ENCODE measurements around the gene MRPS21.

Gene MRPS21

DNA sequence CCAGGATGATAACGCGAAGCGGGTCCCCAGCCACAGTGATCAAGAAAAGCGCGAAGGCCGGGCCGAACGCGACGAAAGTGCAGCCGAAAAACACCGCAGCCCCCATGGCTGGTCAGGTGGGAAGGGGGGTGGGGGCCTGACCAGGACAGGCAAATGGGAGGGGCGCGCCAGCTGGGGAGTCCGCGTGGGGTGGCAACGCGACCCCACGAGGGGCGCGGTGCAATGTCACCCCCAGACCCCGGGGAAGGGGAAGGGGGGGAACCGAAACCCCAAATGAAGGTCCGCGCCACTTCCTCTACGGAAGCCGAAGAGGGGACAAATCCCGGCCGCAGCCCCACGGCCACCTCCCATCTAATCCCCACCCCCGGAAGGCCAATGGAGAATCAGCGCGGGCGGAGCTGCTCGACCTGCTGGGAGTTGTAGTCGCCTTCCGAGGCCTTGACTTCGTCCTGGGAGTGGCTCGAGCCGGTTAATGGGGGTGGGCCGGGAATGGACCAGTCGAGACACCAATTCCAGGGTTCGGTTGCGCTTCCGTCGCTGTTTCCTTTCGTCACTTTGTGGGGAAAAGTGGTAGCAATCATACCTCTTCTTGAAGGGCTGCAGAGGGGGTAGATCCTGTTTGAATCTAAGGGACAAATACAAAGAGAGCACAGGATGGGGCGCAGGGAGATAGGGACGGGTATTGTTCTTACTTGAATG is 24.8 kb upstream of the MRPS21 start, which contains the start of gene APH1A (continued):
- TF ChIP-seq, protein P1, sequence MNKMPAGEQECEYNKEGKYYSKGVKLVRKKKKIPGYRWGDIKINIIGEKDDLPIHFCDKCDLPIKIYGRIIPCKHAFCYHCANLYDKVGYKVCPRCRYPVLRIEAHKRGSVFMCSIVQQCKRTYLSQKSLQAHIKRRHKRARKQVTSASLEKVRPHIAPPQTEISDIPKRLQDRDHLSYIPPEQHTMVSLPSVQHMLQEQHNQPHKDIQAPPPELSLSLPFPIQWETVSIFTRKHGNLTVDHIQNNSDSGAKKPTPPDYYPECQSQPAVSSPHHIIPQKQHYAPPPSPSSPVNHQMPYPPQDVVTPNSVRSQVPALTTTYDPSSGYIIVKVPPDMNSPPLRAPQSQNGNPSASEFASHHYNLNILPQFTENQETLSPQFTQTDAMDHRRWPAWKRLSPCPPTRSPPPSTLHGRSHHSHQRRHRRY (tag by site-specific recombination; IDR thresholded peaks at IDR 0.05) = no peak
- no peak for TF ChIP-seq ZNF155 (tag by site-specific recombination; IDR thresholded peaks at IDR 0.05)
- TF ChIP-seq PRDM1 (tag by site-specific recombination; IDR thresholded peaks at IDR 0.05) = no peak
- TF ChIP-seq ZNF530 (tag by site-specific recombination; IDR thresholded peaks at IDR 0.05; ENCODE audit: low read depth) = no peak
- no peak for TF ChIP-seq ZNF596 (tag by site-specific recombination; IDR thresholded peaks at IDR 0.05)
- 0 out of 2 replicates have a peak, but pooled peaks have one; percentile 80 for TF ChIP-seq REPIN1 (tag by site-specific recombination; IDR thresholded peaks at IDR 0.05; ENCODE audit: low read depth)
- peak; percentile 52; the same call in 1 of the 2 replicates for TF ChIP-seq KLF1 (tag by site-specific recombination; IDR thresholded peaks at IDR 0.05)
- no peak for TF ChIP-seq ZNF112 (tag by site-specific recombination; IDR thresholded peaks at IDR 0.05)
- TF ChIP-seq ZNF544 (tag by site-specific recombination; IDR thresholded peaks at IDR 0.05) = no peak
- no peak for TF ChIP-seq ZNF791 (tag by site-specific recombination; IDR thresholded peaks at IDR 0.05)
- no peak for TF ChIP-seq RBAK (tag by site-specific recombination; IDR thresholded peaks at IDR 0.05)
- TF ChIP-seq, protein P2, sequence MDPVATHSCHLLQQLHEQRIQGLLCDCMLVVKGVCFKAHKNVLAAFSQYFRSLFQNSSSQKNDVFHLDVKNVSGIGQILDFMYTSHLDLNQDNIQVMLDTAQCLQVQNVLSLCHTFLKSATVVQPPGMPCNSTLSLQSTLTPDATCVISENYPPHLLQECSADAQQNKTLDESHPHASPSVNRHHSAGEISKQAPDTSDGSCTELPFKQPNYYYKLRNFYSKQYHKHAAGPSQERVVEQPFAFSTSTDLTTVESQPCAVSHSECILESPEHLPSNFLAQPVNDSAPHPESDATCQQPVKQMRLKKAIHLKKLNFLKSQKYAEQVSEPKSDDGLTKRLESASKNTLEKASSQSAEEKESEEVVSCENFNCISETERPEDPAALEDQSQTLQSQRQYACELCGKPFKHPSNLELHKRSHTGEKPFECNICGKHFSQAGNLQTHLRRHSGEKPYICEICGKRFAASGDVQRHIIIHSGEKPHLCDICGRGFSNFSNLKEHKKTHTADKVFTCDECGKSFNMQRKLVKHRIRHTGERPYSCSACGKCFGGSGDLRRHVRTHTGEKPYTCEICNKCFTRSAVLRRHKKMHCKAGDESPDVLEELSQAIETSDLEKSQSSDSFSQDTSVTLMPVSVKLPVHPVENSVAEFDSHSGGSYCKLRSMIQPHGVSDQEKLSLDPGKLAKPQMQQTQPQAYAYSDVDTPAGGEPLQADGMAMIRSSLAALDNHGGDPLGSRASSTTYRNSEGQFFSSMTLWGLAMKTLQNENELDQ (tag by site-specific recombination; IDR thresholded peaks at IDR 0.05; ENCODE audit: low read depth) = no peak
- TF ChIP-seq, protein P3, sequence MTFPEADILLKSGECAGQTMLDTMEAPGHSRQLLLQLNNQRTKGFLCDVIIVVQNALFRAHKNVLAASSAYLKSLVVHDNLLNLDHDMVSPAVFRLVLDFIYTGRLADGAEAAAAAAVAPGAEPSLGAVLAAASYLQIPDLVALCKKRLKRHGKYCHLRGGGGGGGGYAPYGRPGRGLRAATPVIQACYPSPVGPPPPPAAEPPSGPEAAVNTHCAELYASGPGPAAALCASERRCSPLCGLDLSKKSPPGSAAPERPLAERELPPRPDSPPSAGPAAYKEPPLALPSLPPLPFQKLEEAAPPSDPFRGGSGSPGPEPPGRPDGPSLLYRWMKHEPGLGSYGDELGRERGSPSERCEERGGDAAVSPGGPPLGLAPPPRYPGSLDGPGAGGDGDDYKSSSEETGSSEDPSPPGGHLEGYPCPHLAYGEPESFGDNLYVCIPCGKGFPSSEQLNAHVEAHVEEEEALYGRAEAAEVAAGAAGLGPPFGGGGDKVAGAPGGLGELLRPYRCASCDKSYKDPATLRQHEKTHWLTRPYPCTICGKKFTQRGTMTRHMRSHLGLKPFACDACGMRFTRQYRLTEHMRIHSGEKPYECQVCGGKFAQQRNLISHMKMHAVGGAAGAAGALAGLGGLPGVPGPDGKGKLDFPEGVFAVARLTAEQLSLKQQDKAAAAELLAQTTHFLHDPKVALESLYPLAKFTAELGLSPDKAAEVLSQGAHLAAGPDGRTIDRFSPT (tag by site-specific recombination; IDR thresholded peaks at IDR 0.05) = no peak
- TF ChIP-seq, protein P4, sequence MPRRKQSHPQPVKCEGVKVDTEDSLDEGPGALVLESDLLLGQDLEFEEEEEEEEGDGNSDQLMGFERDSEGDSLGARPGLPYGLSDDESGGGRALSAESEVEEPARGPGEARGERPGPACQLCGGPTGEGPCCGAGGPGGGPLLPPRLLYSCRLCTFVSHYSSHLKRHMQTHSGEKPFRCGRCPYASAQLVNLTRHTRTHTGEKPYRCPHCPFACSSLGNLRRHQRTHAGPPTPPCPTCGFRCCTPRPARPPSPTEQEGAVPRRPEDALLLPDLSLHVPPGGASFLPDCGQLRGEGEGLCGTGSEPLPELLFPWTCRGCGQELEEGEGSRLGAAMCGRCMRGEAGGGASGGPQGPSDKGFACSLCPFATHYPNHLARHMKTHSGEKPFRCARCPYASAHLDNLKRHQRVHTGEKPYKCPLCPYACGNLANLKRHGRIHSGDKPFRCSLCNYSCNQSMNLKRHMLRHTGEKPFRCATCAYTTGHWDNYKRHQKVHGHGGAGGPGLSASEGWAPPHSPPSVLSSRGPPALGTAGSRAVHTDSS (tag by site-specific recombination; IDR thresholded peaks at IDR 0.05) = no peak
- TF ChIP-seq, protein P5, sequence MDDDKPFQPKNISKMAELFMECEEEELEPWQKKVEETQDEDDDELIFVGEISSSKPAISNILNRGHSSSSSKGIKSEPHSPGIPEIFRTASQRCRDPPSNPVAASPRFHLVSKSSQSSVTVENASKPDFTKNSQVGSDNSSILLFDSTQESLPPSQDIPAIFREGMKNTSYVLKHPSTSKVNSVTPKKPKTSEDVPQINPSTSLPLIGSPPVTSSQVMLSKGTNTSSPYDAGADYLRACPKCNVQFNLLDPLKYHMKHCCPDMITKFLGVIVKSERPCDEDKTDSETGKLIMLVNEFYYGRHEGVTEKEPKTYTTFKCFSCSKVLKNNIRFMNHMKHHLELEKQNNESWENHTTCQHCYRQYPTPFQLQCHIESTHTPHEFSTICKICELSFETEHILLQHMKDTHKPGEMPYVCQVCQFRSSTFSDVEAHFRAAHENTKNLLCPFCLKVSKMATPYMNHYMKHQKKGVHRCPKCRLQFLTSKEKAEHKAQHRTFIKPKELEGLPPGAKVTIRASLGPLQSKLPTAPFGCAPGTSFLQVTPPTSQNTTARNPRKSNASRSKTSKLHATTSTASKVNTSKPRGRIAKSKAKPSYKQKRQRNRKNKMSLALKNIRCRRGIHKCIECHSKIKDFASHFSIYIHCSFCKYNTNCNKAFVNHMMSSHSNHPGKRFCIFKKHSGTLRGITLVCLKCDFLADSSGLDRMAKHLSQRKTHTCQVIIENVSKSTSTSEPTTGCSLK (tag by site-specific recombination; IDR thresholded peaks at IDR 0.05) = no peak
- TF ChIP-seq MZF1 (tag by site-specific recombination; IDR thresholded peaks at IDR 0.05; ENCODE audit: borderline replicate concordance) = peak; percentile 67; the same call in 1 of the 2 replicates
- TF ChIP-seq ZNF404 (tag by site-specific recombination; IDR thresholded peaks at IDR 0.05) = no peak
- no peak for TF ChIP-seq ZNF274 (IDR thresholded peaks at IDR 0.05; ENCODE audit: low read length)
- TF ChIP-seq ZNF274 (tag by site-specific recombination; IDR thresholded peaks at IDR 0.05; ENCODE audit: borderline replicate concordance) = no peak
- TF ChIP-seq ZNF169 (tag by site-specific recombination; IDR thresholded peaks at IDR 0.05) = no peak
- TF ChIP-seq SALL2 (tag by site-specific recombination; IDR thresholded peaks at IDR 0.05; ENCODE audit: borderline replicate concordance) = no peak
- TF ChIP-seq SP2 (tag by site-specific recombination; IDR thresholded peaks at IDR 0.05) = peak; percentile 91
- no peak for TF ChIP-seq TCF7L2 (IDR thresholded peaks at IDR 0.05; ENCODE audit: borderline replicate concordance, low read depth, low read length)
- TF ChIP-seq ZNF341 (tag by site-specific recombination; IDR thresholded peaks at IDR 0.05; ENCODE audit: low read depth) = peak; percentile 38
